GM12801 (cell line): ENCODE measurements around the gene TRANK1.

Experiments
- TF ChIP-seq, protein P1 (sequence below): IDR thresholded peaks from one replicate; pipeline ENCODE4 v1.5.1; 2011; ENCODE audit warnings: control low read depth; ENCODE audit not compliant: insufficient read length; ENCODE audit errors: extremely low read depth

The TRANK1 gene

DNA sequence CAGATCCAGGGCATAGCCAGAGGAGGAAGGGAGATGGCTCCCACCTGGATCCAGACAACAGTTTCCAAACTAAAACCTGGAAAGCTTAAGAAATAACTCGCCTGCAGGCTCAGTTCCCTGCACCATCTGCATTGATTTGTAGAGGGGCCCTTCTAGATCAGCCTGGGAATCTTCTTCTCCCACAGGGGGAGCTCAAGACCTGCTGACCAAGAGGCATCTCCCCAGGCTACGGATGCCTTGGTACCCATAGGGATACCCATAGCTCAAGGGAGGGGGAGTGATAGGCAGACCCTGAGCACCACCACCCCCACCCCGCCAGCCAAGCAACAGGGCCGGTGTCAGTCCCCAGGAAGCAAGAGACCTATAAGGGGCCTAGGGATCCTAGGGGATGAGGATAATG is 152.5 kb downstream of the TRANK1 start:
- TF ChIP-seq, protein P1, sequence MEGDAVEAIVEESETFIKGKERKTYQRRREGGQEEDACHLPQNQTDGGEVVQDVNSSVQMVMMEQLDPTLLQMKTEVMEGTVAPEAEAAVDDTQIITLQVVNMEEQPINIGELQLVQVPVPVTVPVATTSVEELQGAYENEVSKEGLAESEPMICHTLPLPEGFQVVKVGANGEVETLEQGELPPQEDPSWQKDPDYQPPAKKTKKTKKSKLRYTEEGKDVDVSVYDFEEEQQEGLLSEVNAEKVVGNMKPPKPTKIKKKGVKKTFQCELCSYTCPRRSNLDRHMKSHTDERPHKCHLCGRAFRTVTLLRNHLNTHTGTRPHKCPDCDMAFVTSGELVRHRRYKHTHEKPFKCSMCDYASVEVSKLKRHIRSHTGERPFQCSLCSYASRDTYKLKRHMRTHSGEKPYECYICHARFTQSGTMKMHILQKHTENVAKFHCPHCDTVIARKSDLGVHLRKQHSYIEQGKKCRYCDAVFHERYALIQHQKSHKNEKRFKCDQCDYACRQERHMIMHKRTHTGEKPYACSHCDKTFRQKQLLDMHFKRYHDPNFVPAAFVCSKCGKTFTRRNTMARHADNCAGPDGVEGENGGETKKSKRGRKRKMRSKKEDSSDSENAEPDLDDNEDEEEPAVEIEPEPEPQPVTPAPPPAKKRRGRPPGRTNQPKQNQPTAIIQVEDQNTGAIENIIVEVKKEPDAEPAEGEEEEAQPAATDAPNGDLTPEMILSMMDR = no peak

DNA sequence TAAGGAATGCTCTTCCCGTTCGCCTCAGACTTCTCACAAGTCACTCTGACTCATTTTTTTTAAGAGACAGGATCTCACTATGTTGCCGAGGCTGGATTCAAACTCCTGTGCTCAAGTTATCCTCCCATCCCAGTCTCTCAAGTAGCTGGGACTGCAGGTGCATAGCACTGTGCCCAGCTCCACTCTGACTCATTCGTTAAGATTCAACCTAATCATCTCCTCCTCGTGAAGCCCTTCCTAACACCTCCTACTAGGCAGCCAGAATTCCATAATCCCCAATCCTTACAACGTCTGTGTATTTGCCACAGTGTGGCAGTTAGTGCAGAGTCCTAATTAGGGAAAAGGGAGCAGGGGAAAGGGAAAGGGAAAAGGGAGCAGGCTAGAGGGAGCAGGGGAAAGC is 154.1 kb downstream of the TRANK1 start:
- TF ChIP-seq, protein P1 = no peak

DNA sequence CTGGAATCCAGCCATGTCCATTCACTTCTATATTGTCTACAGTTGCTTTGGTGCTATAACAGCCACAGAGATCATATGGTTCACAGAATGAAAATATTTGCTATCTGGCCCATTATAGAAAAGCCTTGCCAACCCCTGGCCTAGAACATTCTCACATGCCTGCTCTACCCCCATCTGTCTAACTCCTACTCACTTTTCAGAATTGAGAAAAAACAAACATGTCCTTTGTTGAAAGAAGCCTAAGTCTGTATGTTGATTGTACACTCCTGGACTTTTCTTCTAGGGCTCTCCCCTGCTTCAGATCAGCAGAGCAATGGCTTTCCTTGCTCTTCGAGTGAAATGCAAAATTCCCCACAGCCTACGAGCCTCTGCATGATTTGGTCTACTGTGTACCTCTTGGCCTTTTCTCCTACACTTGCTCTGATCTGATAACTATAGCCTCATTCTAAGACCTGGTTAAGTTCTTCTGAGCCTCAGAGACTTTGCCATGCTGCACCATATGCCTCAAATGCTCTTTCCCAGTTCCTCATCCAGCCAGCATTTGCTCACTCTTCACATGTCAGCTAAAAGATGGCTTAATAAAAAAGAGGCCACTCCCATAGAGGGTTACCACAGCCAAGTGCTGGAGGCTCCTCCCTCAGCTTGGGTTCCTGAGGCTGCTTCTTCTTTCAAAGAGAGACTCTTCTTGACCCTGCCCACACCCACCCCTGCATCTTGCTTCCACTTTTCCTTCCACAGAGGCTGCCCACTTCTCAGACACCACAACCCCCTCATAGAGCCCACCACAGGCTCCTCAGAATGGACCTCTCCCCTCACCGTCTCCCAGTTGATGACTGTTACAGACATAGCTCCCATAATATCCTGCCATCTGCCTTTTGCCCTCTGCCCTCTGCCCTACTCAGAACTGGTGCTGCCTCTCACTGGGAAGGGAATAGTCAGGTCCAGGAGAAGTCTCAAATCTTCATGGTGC is 157.6 kb downstream of the TRANK1 start:
- TF ChIP-seq, protein P1 = no peak

DNA sequence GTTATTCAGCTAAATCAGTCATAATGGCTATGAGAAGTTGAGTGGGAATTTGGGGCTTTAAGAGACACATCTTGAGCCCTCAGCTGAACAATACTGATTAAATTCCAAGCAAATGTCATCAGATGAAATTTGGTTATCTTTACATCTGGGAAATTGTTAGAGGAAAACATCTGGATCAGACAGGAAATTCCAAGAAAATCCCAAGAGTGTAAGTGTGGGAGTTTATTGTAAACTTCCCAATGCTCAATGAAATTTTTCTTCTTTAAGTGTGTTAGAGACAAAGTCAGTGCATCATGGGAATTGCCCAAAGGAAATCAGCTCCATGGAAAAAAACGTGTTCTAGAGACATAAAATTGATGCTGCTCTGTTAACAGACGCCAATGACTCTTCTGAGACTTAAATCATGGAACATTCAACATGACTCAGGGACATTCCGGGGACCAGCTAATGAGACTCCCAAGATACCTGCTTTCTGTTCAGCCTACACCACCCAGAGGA is 160.7 kb downstream of the TRANK1 start:
- TF ChIP-seq, protein P1 = no peak

DNA sequence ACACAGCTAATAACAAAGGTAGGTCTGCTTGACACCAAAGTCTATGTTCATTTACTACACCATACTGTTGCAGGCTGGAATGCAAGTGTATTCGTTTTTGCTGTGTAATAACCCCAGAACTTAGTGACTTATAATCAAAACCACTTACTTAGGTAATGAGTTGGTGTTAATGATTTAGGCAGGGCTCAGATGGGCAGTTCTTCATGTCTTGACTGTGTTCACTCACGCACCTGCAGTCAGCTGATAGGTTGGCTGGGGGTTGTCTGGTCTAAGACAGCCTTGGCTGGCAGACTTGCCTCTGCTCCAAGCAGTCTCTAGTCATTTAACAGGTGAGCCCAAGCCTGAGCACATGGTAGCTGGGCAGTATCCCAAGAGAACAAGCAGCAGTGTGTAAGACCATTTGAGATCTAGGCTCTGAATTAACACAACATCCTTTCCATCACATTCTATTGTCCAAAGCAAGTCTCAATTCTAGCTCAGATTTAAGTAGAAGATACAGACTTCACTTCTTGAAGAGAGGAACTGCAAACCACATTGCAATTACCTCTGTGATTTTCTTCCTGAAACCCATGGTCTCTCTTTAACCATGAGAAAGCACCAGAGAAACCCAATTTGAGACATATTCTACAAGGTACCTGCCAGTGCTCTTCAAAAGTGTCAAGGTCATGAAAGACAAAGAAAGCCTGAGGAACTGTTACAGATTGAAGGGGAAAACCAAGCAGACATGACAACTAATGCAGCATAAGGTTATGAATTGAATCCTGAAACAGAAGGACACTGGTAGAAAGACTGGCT is 167.2 kb downstream of the TRANK1 start:
- TF ChIP-seq, protein P1 = no peak
